Endothelial cell of umbilical vein (primary cell): ENCODE data around the gene SRRM5. TPM values are rescaled to one million over a fixed set of nuclear protein-coding genes. Genes with fewer than 3 reads are reported as not detected.

Experiments used
- BruUV-seq: library from RNA; stranded (reverse); fragments of 400-500 nt; replicated peaks from 2 replicates; lab custom pipeline; 2021; lab: Mats Ljungman, UMichigan
- CTCF ChIA-PET: fragments of 300-600, 350-600 bp; sonication (Branson Sonifier 250); formaldehyde crosslinking; loops from one replicate; lab custom pipeline; 2021; ENCODE audit warnings: antibody characterized with exemption, inconsistent platforms; lab: Charles Lee
- POLR2A ChIA-PET: fragments of 300-600, 350-600 bp; sonication (Branson Sonifier 250); formaldehyde crosslinking; loops from one replicate; lab custom pipeline; 2021; ENCODE audit warnings: antibody characterized with exemption, inconsistent platforms; lab: Charles Lee
- DNase-seq: peaks from one replicate; pipeline ENCODE4 v3.0.0-alpha.2; 2011; ENCODE audit warnings: low read depth, low spot score
- FAIRE-seq: peaks from 2 replicates; lab custom pipeline; 2011; peaks lifted over from hg19 to GRCh38; lab: Jason Lieb, UNC
- H2AFZ ChIP-seq: 2 replicates; pipeline ENCODE4 v1.6.0; 2012; ENCODE audit warnings: low read depth, low read length, control low read depth, inconsistent platforms
- H3K27ac ChIP-seq: 2 replicates; pipeline ENCODE4 v1.5.1; 2011; ENCODE audit warnings: low read depth, mild to moderate bottlenecking, control low read depth, low read length, moderate library complexity; ENCODE audit not compliant: insufficient read depth
- H3K27me3 ChIP-seq, 2 experiments: 2 replicates each; pipeline versions ENCODE4 v1.6.0 to v1.6.1; 2011; ENCODE audit warnings: low read length in 2 of 2, mixed read lengths in 1 of 2; ENCODE audit not compliant: control insufficient read depth in 2 of 2, insufficient read depth in 2 of 2
- H3K36me3 ChIP-seq, 2 experiments: 2 replicates in 1 of 2; 3 replicates in 1 of 2; pipeline ENCODE4 v1.5.1; 2011; ENCODE audit warnings: low read length in 2 of 2, mild to moderate bottlenecking in 1 of 2, moderate library complexity in 1 of 2; ENCODE audit not compliant: control insufficient read depth in 2 of 2, insufficient read depth in 2 of 2; ENCODE audit errors: extremely low read depth in 1 of 2
- H3K4me1 ChIP-seq: 3 replicates; pipeline ENCODE4 v1.5.1; 2011; ENCODE audit warnings: mild to moderate bottlenecking, low read length; ENCODE audit not compliant: control insufficient read depth, insufficient read depth; ENCODE audit errors: extremely low read depth
- H3K4me2 ChIP-seq: 2 replicates; pipeline ENCODE4 v1.6.1; 2011; ENCODE audit warnings: low read length, control low read depth, mixed read lengths; ENCODE audit not compliant: insufficient read depth
- H3K4me3 ChIP-seq, 3 experiments: fragments of 200-600 bp in 1 of 3; sonication (generic), shearing (Covaris generic) in 1 of 3; replicated peaks in 1 of 3; 2 replicates each; pipeline ENCODE4 v1.5.1; 2011 to 2016; ENCODE audit warnings: control low read depth in 3 of 3, low read length in 3 of 3, mild to moderate bottlenecking in 2 of 3, inconsistent platforms in 1 of 3, low read depth in 1 of 3, moderate library complexity in 1 of 3; ENCODE audit not compliant: insufficient read depth in 1 of 3
- H3K79me2 ChIP-seq: 2 replicates; pipeline ENCODE4 v1.6.0; 2012; ENCODE audit warnings: low read length, inconsistent platforms; ENCODE audit not compliant: control insufficient read depth, insufficient read depth
- H3K9ac ChIP-seq: replicated peaks from 2 replicates; pipeline ENCODE3; 2011; ENCODE audit warnings: low read length, control low read depth; ENCODE audit not compliant: insufficient read depth; ENCODE audit errors: extremely low read depth
- H3K9me1 ChIP-seq: replicated peaks from 3 replicates; pipeline ENCODE4 v1.6.0; 2011; ENCODE audit warnings: mild to moderate bottlenecking, low read length; ENCODE audit not compliant: control insufficient read depth, insufficient read depth; ENCODE audit errors: extremely low read depth
- H3K9me3 ChIP-seq: replicated peaks from 2 replicates; pipeline ENCODE4 v1.5.1; 2012; ENCODE audit warnings: low read length, inconsistent platforms; ENCODE audit not compliant: control insufficient read depth, insufficient read depth
- H4K20me1 ChIP-seq: replicated peaks from 2 replicates; pipeline ENCODE3; 2011; ENCODE audit warnings: mild to moderate bottlenecking, low read length; ENCODE audit not compliant: control insufficient read depth, insufficient read depth; ENCODE audit errors: extremely low read depth
- EZH2 ChIP-seq: IDR thresholded peaks from 2 replicates; pipeline ENCODE4 v1.6.1; 2012; ENCODE audit warnings: borderline replicate concordance, low read depth, mild to moderate bottlenecking, moderate library complexity, low read length, inconsistent platforms; ENCODE audit not compliant: severe bottlenecking
- FOS ChIP-seq: IDR thresholded peaks from 2 replicates; pipeline ENCODE4 v1.6.1; 2011; ENCODE audit warnings: mild to moderate bottlenecking, low read length, moderate library complexity, borderline replicate concordance; ENCODE audit not compliant: insufficient read depth
- JUN ChIP-seq: IDR thresholded peaks from 2 replicates; pipeline ENCODE4 v1.6.1; 2011; ENCODE audit warnings: borderline replicate concordance, low read depth; ENCODE audit not compliant: insufficient read length, insufficient read depth
- MAX ChIP-seq: IDR thresholded peaks from 2 replicates; pipeline ENCODE4 v1.6.1; 2011; ENCODE audit not compliant: insufficient read depth, insufficient read length
- MYC ChIP-seq: IDR thresholded peaks from one replicate; pipeline ENCODE4 v1.6.1; 2011; ENCODE audit warnings: mild to moderate bottlenecking, low read depth, low read length
- POLR2A ChIP-seq: IDR thresholded peaks from 2 replicates; pipeline ENCODE4 v1.6.1; 2012; ENCODE audit warnings: low read depth, mild to moderate bottlenecking, control low read depth, low read length
- dilution Hi-C: fragments of 300-500 bp; cut with MboI; formaldehyde crosslinking; loops from one replicate; pipeline ENCODE4 v1.15.0; 2019; ENCODE audit warnings: low sequenced_read_pairs; ENCODE audit not compliant: extremely low pct_ligation_motif_present
- intact Hi-C: fragments of 100-400 bp; cut with micrococcal nuclease; formaldehyde crosslinking; loops from one replicate; pipeline ENCODE4 v1.10.0; 2022
- polyA plus RNA-seq, 4 experiments: library from polyadenylated mRNA; depleted of rRNA in 3 of 4; stranded (reverse) in 3 of 4; unstranded in 1 of 4; fragments of >200 nt; gene quantifications; 2 replicates each; pipeline versions ENCODE4 v1.2.1 to v1.2.3, GENCODE V29; 2011 to 2012; ENCODE audit warnings: missing spikeins in 1 of 4
- total RNA-seq: library from RNA; stranded (reverse); gene quantifications from 2 replicates; pipeline ENCODE4 v1.2.3, GENCODE V29; 2021
- TF ChIP-seq, protein P1 (sequence below), 2 donors: IDR thresholded peaks; 1 replicate in 1 of 2; 2 replicates in 1 of 2; pipeline ENCODE4 v1.5.1; 2011; ENCODE audit warnings: low read length in 2 of 2, mild to moderate bottlenecking in 2 of 2, moderate library complexity in 2 of 2, control low read depth in 1 of 2, inconsistent platforms in 1 of 2, low read depth in 1 of 2; ENCODE audit not compliant: insufficient read depth in 1 of 2; ENCODE audit errors: extremely low read depth in 1 of 2

Gene SRRM5
- total and polyA plus RNA-seq, 2 donors (not counting 3 experiments of a cell fraction or from before 2014, with no cell fraction given), result 0.17 to 0.27 TPM

DNA sequence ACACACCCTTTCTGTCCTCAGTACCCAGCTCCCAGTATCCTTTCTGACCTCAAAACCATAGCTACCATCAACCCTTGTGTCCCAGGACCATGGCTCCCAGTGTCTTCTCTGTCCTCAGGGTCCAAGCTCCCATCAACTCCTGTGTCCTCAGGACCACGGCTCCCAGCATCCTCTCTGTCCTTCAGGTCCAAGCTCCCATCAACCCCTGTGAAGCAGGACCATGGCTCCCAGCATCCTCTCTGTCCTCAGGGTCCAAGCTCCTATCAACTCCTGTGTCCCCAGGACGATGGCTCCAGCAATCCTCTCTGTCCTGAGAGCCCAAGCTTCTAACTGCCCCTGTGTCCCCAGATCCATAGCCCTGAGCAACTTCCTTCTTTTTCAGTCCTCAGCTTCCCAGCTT is 29.4 kb downstream of the SRRM5 start:
- Histone ChIP-seq H3K9me1 (no peaks in the 10 kb centered on the region), H3K27ac (no peak overlapping the region), H3K27me3 (peaks cover 15 to 25% of the 10 kb centered on the region in 2 experiments), H3K9ac (no peak overlapping the region), H3K4me2 (no peak overlapping the region), H2AFZ (no peak overlapping the region), H3K79me2 (no peaks in the 10 kb centered on the region), H4K20me1 (no peaks in the 10 kb centered on the region), H3K4me3 (no peak overlapping the region), H3K36me3 (no peaks in the 10 kb centered on the region), H3K9me3 (no peaks in the 10 kb centered on the region), H3K4me1 (peaks cover 7% of the 10 kb centered on the region)
- BruUV-seq, result no TSS peak
- TF ChIP-seq EZH2 (no peak), JUN (no peak), MYC (no peak), MAX (no peak), POLR2A (no peak)
- TF ChIP-seq, protein P1, sequence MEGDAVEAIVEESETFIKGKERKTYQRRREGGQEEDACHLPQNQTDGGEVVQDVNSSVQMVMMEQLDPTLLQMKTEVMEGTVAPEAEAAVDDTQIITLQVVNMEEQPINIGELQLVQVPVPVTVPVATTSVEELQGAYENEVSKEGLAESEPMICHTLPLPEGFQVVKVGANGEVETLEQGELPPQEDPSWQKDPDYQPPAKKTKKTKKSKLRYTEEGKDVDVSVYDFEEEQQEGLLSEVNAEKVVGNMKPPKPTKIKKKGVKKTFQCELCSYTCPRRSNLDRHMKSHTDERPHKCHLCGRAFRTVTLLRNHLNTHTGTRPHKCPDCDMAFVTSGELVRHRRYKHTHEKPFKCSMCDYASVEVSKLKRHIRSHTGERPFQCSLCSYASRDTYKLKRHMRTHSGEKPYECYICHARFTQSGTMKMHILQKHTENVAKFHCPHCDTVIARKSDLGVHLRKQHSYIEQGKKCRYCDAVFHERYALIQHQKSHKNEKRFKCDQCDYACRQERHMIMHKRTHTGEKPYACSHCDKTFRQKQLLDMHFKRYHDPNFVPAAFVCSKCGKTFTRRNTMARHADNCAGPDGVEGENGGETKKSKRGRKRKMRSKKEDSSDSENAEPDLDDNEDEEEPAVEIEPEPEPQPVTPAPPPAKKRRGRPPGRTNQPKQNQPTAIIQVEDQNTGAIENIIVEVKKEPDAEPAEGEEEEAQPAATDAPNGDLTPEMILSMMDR (IDR thresholded peaks at IDR 0.05; ENCODE audit: extremely low read depth in 1 of 2, insufficient read depth in 1 of 2, low read depth in 1 of 2, low read length in 2 of 2), result no peak
- ChIA-PET CTCF (interaction anchor here (0.7 to 1.6 kb wide), 2 partner anchors 11 to 106 kb away, joined by 3 to 8 read pairs; no protein-coding TSS in a partner anchor), POLR2A (no interaction called here)
- DNase-seq, result no peak
- FAIRE-seq, result no peak
- intact Hi-C loops (no loop called here), dilution Hi-C loops (no loop called here)

DNA sequence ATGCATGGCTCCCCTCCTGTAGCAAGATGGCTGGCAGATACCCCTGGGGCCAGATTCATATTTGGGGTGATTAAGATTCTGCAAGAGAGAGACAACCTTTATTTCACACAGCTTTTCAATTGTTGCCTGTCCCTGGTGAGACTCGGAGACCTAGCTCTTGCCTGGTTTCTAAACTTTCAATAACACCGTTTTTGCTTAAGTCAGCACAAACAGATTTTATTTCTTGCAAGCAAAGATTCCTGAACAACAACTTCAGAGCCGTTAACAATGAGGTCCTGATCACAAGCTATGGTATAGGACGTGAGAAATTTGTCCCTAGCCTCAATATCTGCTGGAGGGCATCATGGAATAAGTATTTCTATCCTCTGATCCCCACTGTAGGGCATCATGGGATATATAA is 30.6 kb downstream of the SRRM5 start:
- dilution Hi-C loops, result no loop called here
- ChIA-PET CTCF (interaction anchor here (0.7 to 1.2 kb wide), 2 partner anchors 10 to 20 kb away, joined by 3 to 4 read pairs; no protein-coding TSS in a partner anchor), POLR2A (no interaction called here)
- BruUV-seq, result no TSS peak
- no peak overlapping the region for H3K4me3 ChIP-seq
- DNase-seq (no peak), FAIRE-seq (no peak)
- no peaks in the 10 kb centered on the region for H3K36me3 ChIP-seq
- no peaks in the 10 kb centered on the region for H4K20me1 ChIP-seq
- H3K9me1 ChIP-seq, result no peaks in the 10 kb centered on the region
- no peaks in the 10 kb centered on the region for H3K9me3 ChIP-seq
- no peak overlapping the region for H3K4me2 ChIP-seq
- peaks cover 15 to 20% of the 10 kb centered on the region in 2 experiments for H3K27me3 ChIP-seq
- no peak overlapping the region for H3K27ac ChIP-seq
- H3K9ac ChIP-seq, result no peak overlapping the region
- TF ChIP-seq, protein P1 (IDR thresholded peaks at IDR 0.05; ENCODE audit: extremely low read depth in 1 of 2, insufficient read depth in 1 of 2, low read depth in 1 of 2, low read length in 2 of 2), result no peak
- TF ChIP-seq FOS, result no peak
- TF ChIP-seq JUN, result no peak
- intact Hi-C loops, result no loop called here
- H2AFZ ChIP-seq, result no peak overlapping the region
- H3K79me2 ChIP-seq, result no peaks in the 10 kb centered on the region
- H3K4me1 ChIP-seq, result peaks cover 7% of the 10 kb centered on the region
